ENCODE measurements around the gene SLC6A5. TPM values are rescaled to one million over a fixed set of nuclear protein-coding genes. Genes with fewer than 3 reads are reported as not detected.

Gene SLC6A5
- total RNA-seq, 1 experiment from 2014 or later, result not detected

- peaks cover 11 to 17% of the 10 kb centered on the region in 2 experiments for H3K4me1 Mint-ChIP-seq
- H3K79me2 ChIP-seq (ENCODE audit: insufficient read depth, low read length), result no peaks in the 10 kb centered on the region
- no peak overlapping the region for H2AK5ac ChIP-seq (ENCODE audit: insufficient read length, low read length)
- no peaks in the 10 kb centered on the region for H4K20me1 ChIP-seq (ENCODE audit: control insufficient read depth, insufficient read depth, insufficient read length)
- no peak overlapping the region for H4K91ac ChIP-seq (ENCODE audit: insufficient read length, low read depth, low read length)
- H3K27ac Mint-ChIP-seq, result no peak overlapping the region
- no peak overlapping the region for H3K18ac ChIP-seq (ENCODE audit: insufficient read length, low read depth, low read length)
- H3K9me3 ChIP-seq (ENCODE audit: control insufficient read depth, low read depth, low read length), result no peaks in the 10 kb centered on the region
- no peaks in the 10 kb centered on the region for H3K79me1 ChIP-seq (ENCODE audit: insufficient read depth, low read depth, low read length, poor library complexity, severe bottlenecking)
- no peak overlapping the region for H2BK5ac ChIP-seq (ENCODE audit: insufficient read length, low read length)
- no peaks in the 10 kb centered on the region for H3K23me2 ChIP-seq (ENCODE audit: insufficient read length, low read depth, low read length, poor library complexity, severe bottlenecking)
- WGBS (ENCODE audit: extremely low coverage, insufficient read length, low lambda C conversion rate), result no CpG with 5 or more reads among the region's 3 CpGs
- H3K27me3 ChIP-seq (ENCODE audit: insufficient read depth, low read length), result no peaks in the 10 kb centered on the region; the same call in 1 of the 2 replicates
- no peak overlapping the region for H3K4ac ChIP-seq (ENCODE audit: low read depth, low read length)
- H3T11ph ChIP-seq (ENCODE audit: low read length), result no peak overlapping the region
- H4K5ac ChIP-seq (ENCODE audit: insufficient read length, low read depth, low read length), result no peak overlapping the region
- no peak overlapping the region for H2BK15ac ChIP-seq (ENCODE audit: low read depth, low read length)
- H3K36me3 Mint-ChIP-seq (ENCODE audit: insufficient read depth in 1 of 3, low read depth in 3 of 3), result no peaks in the 10 kb centered on the region
- no peak overlapping the region for H3K27ac ChIP-seq (ENCODE audit: insufficient read length, low read depth, low read length)
- H2BK120ac ChIP-seq (ENCODE audit: low read depth, low read length, poor library complexity, severe bottlenecking), result no peak overlapping the region
- no peak overlapping the region for H2BK20ac ChIP-seq (ENCODE audit: low read depth, low read length, poor library complexity, severe bottlenecking)
- H3K4me2 ChIP-seq (ENCODE audit: insufficient read depth, insufficient read length, low read length), result no peak overlapping the region
- no peak for TF ChIP-seq CTCF (conservative IDR thresholded peaks at IDR 0.05)
- H2AFZ ChIP-seq (ENCODE audit: low read length), result no peak overlapping the region
- DNase-seq, result no peak
- no peak overlapping the region for H4K8ac ChIP-seq (replicated peaks; ENCODE audit: insufficient read length, low read depth, low read length)
- peaks cover 9% of the 10 kb centered on the region; the same call in 1 of the 2 replicates for H3K4me1 ChIP-seq (ENCODE audit: insufficient read depth, low read length)
- H3K27me3 Mint-ChIP-seq (ENCODE audit: low read depth), result peaks cover 53% of the 10 kb centered on the region
- no peak overlapping the region for H3K4me3 Mint-ChIP-seq
- H3K56ac ChIP-seq (ENCODE audit: insufficient read length, low read depth, low read length), result no peak overlapping the region
- no peak overlapping the region for H3K9ac ChIP-seq (ENCODE audit: extremely low read depth, insufficient read length, low read length)
- no peaks in the 10 kb centered on the region for H3K9me3 Mint-ChIP-seq
- no peak overlapping the region for H2BK12ac ChIP-seq (ENCODE audit: insufficient read length, low read depth, low read length)
- no peak overlapping the region for H3K23ac ChIP-seq (ENCODE audit: insufficient read length, low read depth, low read length)
- no peak overlapping the region for H3K14ac ChIP-seq (ENCODE audit: insufficient read depth, low read length)
These were observed 9.5 kb downstream of the SLC6A5 start for GRCh38 chr11:20608934-20609333.

Data from H9 (cell line).